HG03175 (cell line): Measurements from ENCODE around the gene ZNF605.
"Not testable (repeated sequence)": the region's sequence is repeated elsewhere in the genome, so short reads cannot be mapped to it uniquely, and the experiment has no call there.

Source experiments
- ATAC-seq: cut with Tn5 transposase; IDR thresholded peaks from one replicate; pipeline ENCODE4 v1.9.1; 2021; ENCODE audit warnings: mild to moderate bottlenecking, moderate library complexity; ENCODE audit not compliant: unreplicated experiment

Gene ZNF605

GRCh38 chr12:132949936-132950837, 5.9 kb downstream of the ZNF605 start:
- ATAC-seq: no peak

- no peak for ATAC-seq
Observed at GRCh38 chr12:132948146-132949066, 7.7 kb downstream of the ZNF605 start.

GRCh38 chr12:132946246-132946820, 9.8 kb downstream of the ZNF605 start:
- ATAC-seq: no peak

- no peak for ATAC-seq
Observed at GRCh38 chr12:132945806-132946205, 10.3 kb downstream of the ZNF605 start.

GRCh38 chr12:132942611-132943010, 13.5 kb downstream of the ZNF605 start:
- ATAC-seq: no peak

GRCh38 chr12:132941336-132941954, 14.7 kb downstream of the ZNF605 start:
- no peak for ATAC-seq

GRCh38 chr12:132940071-132940719, 15.9 kb downstream of the ZNF605 start:
- ATAC-seq: no peak

GRCh38 chr12:132938807-132939206, 17.3 kb downstream of the ZNF605 start:
- ATAC-seq: not testable (repeated sequence)

- ATAC-seq: no peak
Observed at GRCh38 chr12:132937476-132937875, 18.6 kb downstream of the ZNF605 start.

GRCh38 chr12:132936921-132937320, 19.2 kb downstream of the ZNF605 start:
- ATAC-seq: not testable (repeated sequence)

GRCh38 chr12:132936163-132936562, 19.9 kb downstream of the ZNF605 start:
- no peak for ATAC-seq

GRCh38 chr12:132926415-132926833, 29.7 kb downstream of the ZNF605 start:
- no peak for ATAC-seq

GRCh38 chr12:132925597-132926414, 30.3 kb downstream of the ZNF605 start:
- ATAC-seq: no peak

GRCh38 chr12:132924356-132924755, 31.8 kb downstream of the ZNF605 start:
- no peak for ATAC-seq

GRCh38 chr12:132923356-132923909, 32.7 kb downstream of the ZNF605 start:
- no peak for ATAC-seq

GRCh38 chr12:132922676-132923075, 33.4 kb downstream of the ZNF605 start:
- no peak for ATAC-seq

GRCh38 chr12:132921685-132922084, 34.4 kb downstream of the ZNF605 start:
- ATAC-seq: no peak

- ATAC-seq: no peak
Observed at GRCh38 chr12:132918680-132919079, 37.4 kb downstream of the ZNF605 start.

GRCh38 chr12:132909030-132909368, 47.1 kb downstream of the ZNF605 start:
- no peak for ATAC-seq
